PC-9 (cell line): Measurements from ENCODE around the gene TNFRSF8.

ENCODE experiments used
- CTCF ChIP-seq: fragments of 200-600 bp; sonication (generic); conservative IDR thresholded peaks from 2 replicates; pipeline ENCODE4 v1.6.1; 2017; ENCODE audit warnings: mixed run types, antibody characterized with exemption, mild to moderate bottlenecking, moderate library complexity
- EZH2 ChIP-seq: fragments of 200-600 bp; sonication (generic); IDR thresholded peaks from 2 replicates; pipeline ENCODE4 v1.8.0; 2017; ENCODE audit warnings: antibody characterized with exemption, low read depth

- TF ChIP-seq CTCF (no peak), EZH2 (no peak)
Observed at GRCh38 chr1:12052997-12053686, 10.0 kb upstream of the TNFRSF8 start.
